ENCODE results near the gene IRAK4.

- no peak for TF ChIP-seq POLR2AphosphoS5 (IDR thresholded peaks at IDR 0.05)
- TF ChIP-seq CTCF (IDR thresholded peaks at IDR 0.05) = no peak
Observed at GRCh38 chr12:43766291-43766690, 7.5 kb downstream of the IRAK4 start.
